22Rv1 (cell line): ENCODE data around the gene TNS3.

Experiments used
- ZFX ChIP-seq: fragments of 450-650 bp; IDR thresholded peaks from 2 replicates; pipeline ENCODE4 v1.6.1; 2017; ENCODE audit warnings: antibody characterized with exemption, borderline replicate concordance
- TF ChIP-seq, protein P1 (sequence below): fragments of 450-650 bp; IDR thresholded peaks from 2 replicates; pipeline ENCODE4 v1.5.1; 2017; ENCODE audit warnings: mild to moderate bottlenecking

DNA sequence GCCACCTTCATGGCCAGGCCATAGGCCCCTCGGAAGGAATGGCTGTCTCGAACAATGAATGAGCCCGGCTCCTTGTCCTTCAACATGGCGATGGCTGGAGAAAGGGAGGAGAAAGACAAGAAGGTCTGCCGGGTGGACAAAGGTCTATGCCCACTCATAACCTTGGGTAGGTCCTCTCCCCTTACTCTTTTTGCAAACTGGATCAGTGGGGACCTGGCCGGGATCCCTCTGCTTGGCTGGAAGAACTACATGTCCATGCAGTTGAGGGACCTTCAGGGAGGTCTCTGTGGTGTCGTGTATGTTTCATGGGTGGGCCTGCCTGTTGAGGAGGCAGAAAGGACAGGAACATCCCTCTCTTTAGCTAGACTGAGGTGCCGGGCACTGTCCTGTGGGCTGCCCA, 284.8 kb downstream of the TNS3 start:
- TF ChIP-seq, protein P1, sequence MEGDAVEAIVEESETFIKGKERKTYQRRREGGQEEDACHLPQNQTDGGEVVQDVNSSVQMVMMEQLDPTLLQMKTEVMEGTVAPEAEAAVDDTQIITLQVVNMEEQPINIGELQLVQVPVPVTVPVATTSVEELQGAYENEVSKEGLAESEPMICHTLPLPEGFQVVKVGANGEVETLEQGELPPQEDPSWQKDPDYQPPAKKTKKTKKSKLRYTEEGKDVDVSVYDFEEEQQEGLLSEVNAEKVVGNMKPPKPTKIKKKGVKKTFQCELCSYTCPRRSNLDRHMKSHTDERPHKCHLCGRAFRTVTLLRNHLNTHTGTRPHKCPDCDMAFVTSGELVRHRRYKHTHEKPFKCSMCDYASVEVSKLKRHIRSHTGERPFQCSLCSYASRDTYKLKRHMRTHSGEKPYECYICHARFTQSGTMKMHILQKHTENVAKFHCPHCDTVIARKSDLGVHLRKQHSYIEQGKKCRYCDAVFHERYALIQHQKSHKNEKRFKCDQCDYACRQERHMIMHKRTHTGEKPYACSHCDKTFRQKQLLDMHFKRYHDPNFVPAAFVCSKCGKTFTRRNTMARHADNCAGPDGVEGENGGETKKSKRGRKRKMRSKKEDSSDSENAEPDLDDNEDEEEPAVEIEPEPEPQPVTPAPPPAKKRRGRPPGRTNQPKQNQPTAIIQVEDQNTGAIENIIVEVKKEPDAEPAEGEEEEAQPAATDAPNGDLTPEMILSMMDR = no peak
- TF ChIP-seq ZFX = no peak
